Measurements from ENCODE around the gene LCE1F. TPM values are rescaled to one million over a fixed set of nuclear protein-coding genes. Genes with fewer than 3 reads are reported as not detected.

Gene LCE1F
- total RNA-seq, 1 experiment from 2014 or later: not detected

- Histone ChIP-seq H2AFZ (no peak within 1 kb of the TSS), H3K4me2 (no peak within 1 kb of the TSS), H3F3A (ENCODE audit: insufficient read depth, low read depth) (no peaks in the 10 kb centered on the region), H3K9me3 (ENCODE audit: insufficient read depth, low read depth) (no peaks in the 10 kb centered on the region), H3K27ac (no peak within 1 kb of the TSS), H3K4me1 (replicated peaks; ENCODE audit: insufficient read depth) (no peaks in the 10 kb centered on the region), H3K4me3 (no peak within 1 kb of the TSS), H3K36me3 (ENCODE audit: low read depth) (no peaks in the 10 kb centered on the region), H3K79me2 (ENCODE audit: low read depth) (no peaks in the 10 kb centered on the region), H4K20me1 (ENCODE audit: insufficient read depth) (no peaks in the 10 kb centered on the region), H3K27me3 (ENCODE audit: insufficient read depth, low read depth) (peaks cover 16% of the 10 kb centered on the region; the same call in 1 of the 2 replicates), H3K9me2 (ENCODE audit: insufficient read depth) (no peaks in the 10 kb centered on the region)
- TF ChIP-seq EZH2 (IDR thresholded peaks at IDR 0.05; ENCODE audit: low read depth) (no peak), CTCF (conservative IDR thresholded peaks at IDR 0.05) (no peak)
- intact Hi-C loops (cut with micrococcal nuclease; ENCODE audit: unreplicated experiment): no loop called here
- no peak for DNase-seq
- BruUV-seq (replicated peaks): no TSS peak
- ChIA-PET POLR2A (ENCODE audit: unreplicated experiment) (no interaction called here), CTCF (no interaction called here)
Observed at GRCh38 chr1:152786077-152786476, 11.1 kb downstream of the LCE1F start, which contains the start of gene LCE1E. Gene LCE1E (plus strand): TSS chr1:152786257. CDS start chr1:152787300, 1,043 bp downstream.

GRCh38 chr1:152795686-152796085 is 20.7 kb downstream of the LCE1F start:
- BruUV-seq (replicated peaks): no TSS peak
- intact Hi-C loops (cut with micrococcal nuclease; ENCODE audit: unreplicated experiment): no loop called here

GRCh38 chr1:152796421-152796820 is 21.5 kb downstream of the LCE1F start, which contains the start of gene LCE1D:
Gene LCE1D (plus strand): TSS chr1:152796721. CDS start chr1:152797795, 1,074 bp downstream.
- TF ChIP-seq EZH2 (IDR thresholded peaks at IDR 0.05; ENCODE audit: low read depth) (no peak), CTCF (conservative IDR thresholded peaks at IDR 0.05) (no peak)
- Histone ChIP-seq H3K4me1 (replicated peaks; ENCODE audit: insufficient read depth) (no peaks in the 10 kb centered on the region), H3F3A (ENCODE audit: insufficient read depth, low read depth) (no peaks in the 10 kb centered on the region), H3K4me3 (no peak within 1 kb of the TSS), H3K27ac (no peak within 1 kb of the TSS), H4K20me1 (ENCODE audit: insufficient read depth) (no peaks in the 10 kb centered on the region), H3K4me2 (no peak within 1 kb of the TSS), H3K9me2 (ENCODE audit: insufficient read depth) (no peaks in the 10 kb centered on the region), H2AFZ (no peak within 1 kb of the TSS), H3K27me3 (ENCODE audit: insufficient read depth, low read depth) (peaks cover 40% of the 10 kb centered on the region), H3K36me3 (ENCODE audit: low read depth) (no peaks in the 10 kb centered on the region), H3K79me2 (ENCODE audit: low read depth) (no peaks in the 10 kb centered on the region), H3K9me3 (ENCODE audit: insufficient read depth, low read depth) (no peaks in the 10 kb centered on the region)
- ChIA-PET CTCF (no interaction called here), POLR2A (ENCODE audit: unreplicated experiment) (no interaction called here)
- intact Hi-C loops (cut with micrococcal nuclease; ENCODE audit: unreplicated experiment): no loop called here
- no peak for DNase-seq
- no TSS peak for BruUV-seq (replicated peaks)

More at GRCh38 chr1:152795686-152796085, 20.7 kb downstream of the LCE1F start:
- H2AFZ ChIP-seq: no peak overlapping the region
- H3K4me1 ChIP-seq (replicated peaks; ENCODE audit: insufficient read depth): no peaks in the 10 kb centered on the region
- H3K36me3 ChIP-seq (ENCODE audit: low read depth): no peaks in the 10 kb centered on the region
- H3K79me2 ChIP-seq (ENCODE audit: low read depth): no peaks in the 10 kb centered on the region
- no peaks in the 10 kb centered on the region for H3K9me3 ChIP-seq (ENCODE audit: insufficient read depth, low read depth)
- H3K27me3 ChIP-seq (ENCODE audit: insufficient read depth, low read depth): peaks cover 40% of the 10 kb centered on the region
- no peak overlapping the region for H3K4me2 ChIP-seq
- no peak overlapping the region for H3K4me3 ChIP-seq
- H3K27ac ChIP-seq: no peak overlapping the region
- no peak for TF ChIP-seq CTCF (conservative IDR thresholded peaks at IDR 0.05)
- no peak for TF ChIP-seq EZH2 (IDR thresholded peaks at IDR 0.05; ENCODE audit: low read depth)
- no peak for DNase-seq
- H3K9me2 ChIP-seq (ENCODE audit: insufficient read depth): no peaks in the 10 kb centered on the region
- CTCF ChIA-PET: no interaction called here
- H3F3A ChIP-seq (ENCODE audit: insufficient read depth, low read depth): no peaks in the 10 kb centered on the region
- no peaks in the 10 kb centered on the region for H4K20me1 ChIP-seq (ENCODE audit: insufficient read depth)
- POLR2A ChIA-PET (ENCODE audit: unreplicated experiment): no interaction called here

All from PC-9 (cell line).